ENCODE measurements around the gene DAO.

DNA sequence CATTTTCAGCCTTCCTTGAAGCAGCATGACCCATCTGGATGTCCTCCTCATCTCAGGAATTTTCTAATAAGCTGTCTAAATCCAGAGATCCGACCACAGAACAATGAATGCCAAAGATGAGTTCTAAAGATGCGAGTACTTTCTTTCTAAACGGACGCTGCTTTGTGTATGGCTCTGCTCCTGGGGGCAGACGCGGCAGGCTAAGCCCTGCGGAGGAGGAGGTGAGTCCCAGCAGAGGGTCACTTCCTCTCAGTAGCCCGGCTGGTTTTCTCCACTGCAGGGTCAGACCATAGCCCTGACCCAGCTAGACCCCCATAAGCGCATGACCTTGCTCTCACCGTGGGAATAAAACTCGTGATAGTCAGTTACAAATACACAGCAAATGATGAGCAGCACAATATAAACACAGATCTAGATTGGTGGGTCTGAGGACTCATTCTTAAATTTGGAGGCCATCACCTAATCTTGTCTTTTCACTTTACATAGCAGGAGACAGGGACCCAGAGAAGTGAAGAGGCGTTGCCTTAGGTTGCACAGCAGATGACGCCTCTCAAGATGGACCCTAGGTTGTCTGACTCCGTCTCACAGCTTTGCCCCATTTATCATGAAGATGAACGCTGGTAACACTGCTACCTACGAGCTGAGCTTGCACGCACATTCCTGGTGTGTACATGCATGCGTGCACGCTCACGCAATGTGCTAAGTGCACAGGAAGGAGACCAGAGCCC is 39.1 kb upstream of the DAO start:
- TF ChIP-seq, protein P1, sequence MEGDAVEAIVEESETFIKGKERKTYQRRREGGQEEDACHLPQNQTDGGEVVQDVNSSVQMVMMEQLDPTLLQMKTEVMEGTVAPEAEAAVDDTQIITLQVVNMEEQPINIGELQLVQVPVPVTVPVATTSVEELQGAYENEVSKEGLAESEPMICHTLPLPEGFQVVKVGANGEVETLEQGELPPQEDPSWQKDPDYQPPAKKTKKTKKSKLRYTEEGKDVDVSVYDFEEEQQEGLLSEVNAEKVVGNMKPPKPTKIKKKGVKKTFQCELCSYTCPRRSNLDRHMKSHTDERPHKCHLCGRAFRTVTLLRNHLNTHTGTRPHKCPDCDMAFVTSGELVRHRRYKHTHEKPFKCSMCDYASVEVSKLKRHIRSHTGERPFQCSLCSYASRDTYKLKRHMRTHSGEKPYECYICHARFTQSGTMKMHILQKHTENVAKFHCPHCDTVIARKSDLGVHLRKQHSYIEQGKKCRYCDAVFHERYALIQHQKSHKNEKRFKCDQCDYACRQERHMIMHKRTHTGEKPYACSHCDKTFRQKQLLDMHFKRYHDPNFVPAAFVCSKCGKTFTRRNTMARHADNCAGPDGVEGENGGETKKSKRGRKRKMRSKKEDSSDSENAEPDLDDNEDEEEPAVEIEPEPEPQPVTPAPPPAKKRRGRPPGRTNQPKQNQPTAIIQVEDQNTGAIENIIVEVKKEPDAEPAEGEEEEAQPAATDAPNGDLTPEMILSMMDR (conservative IDR thresholded peaks at IDR 0.05 in 1 of 2, IDR thresholded peaks at IDR 0.05 in 1 of 2; ENCODE audit: low read depth in 1 of 2, low read length in 2 of 2): no peak
- no peak for TF ChIP-seq EZH2 (IDR thresholded peaks at IDR 0.05; ENCODE audit: low read length, missing control alignments)
